ENCODE data around the gene PAIP1.

- TF ChIP-seq CTCF (IDR thresholded peaks at IDR 0.05) (no peak), POLR2A (IDR thresholded peaks at IDR 0.05) (no peak), POLR2AphosphoS5 (IDR thresholded peaks at IDR 0.05) (no peak)
Observed at GRCh38 chr5:43569236-43569746, 12.4 kb upstream of the PAIP1 start.

All from sigmoid colon (tissue), 4 donors.